Adrenal gland (tissue), 5 donors: ENCODE data around the gene SBSN.

Experiments
- POLR2A ChIP-seq, 2 donors: fragments of 450-650 bp; IDR thresholded peaks; one replicate each; pipeline ENCODE4 v1.6.1; 2017; ENCODE audit warnings: antibody characterized with exemption in 2 of 2, mild to moderate bottlenecking in 2 of 2, moderate library complexity in 1 of 2
- TF ChIP-seq, protein P1 (sequence below), 6 experiments: fragments of 450-650 bp in 4 of 6; fragments of 200-600 bp in 2 of 6; sonication (generic) in 1 of 6; IDR thresholded peaks; 1 replicate in 5 of 6; 2 replicates in 1 of 6; pipeline versions ENCODE4 v1.5.1 to v1.8.0; 2016 to 2021; ENCODE audit warnings: antibody characterized with exemption in 6 of 6, mild to moderate bottlenecking in 2 of 6, moderate library complexity in 1 of 6
- donor health status: DM: no; HTN: no; CAD: no.

DNA sequence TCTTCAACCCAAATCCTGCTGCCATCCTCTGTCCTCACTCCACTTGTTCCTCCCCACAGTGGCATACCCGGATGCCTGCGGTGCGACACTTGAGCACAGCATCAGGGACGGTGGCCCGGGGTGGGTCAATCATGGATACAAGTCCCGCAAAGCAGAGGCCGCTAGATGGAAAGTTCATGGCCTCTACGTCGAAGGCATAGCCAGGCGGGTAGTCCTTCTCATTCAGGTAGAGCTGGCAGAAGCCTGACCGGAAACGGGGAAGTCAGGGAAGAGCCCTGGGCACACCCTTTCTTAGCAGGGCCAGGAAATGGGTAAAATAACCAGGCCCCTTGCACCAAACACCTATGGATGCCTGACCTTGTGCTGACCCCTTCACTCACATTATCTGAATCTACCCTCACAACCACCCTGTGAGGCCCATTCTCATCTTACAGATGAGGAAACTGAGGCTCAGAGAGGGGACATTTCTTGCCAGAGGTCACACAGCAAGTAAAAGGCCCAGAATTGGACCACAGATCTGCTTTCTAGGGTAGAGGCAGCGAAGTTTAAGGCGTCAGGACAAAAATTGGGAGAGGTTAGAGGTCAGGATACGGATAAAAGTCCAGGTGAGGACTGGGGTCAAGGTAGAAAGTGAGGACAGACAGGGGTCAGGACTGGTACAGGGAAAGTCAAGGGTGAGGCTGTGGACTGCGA lies 28.9 kb upstream of the SBSN start:
- no peak for TF ChIP-seq POLR2A (IDR thresholded peaks at IDR 0.05)
- TF ChIP-seq, protein P1, sequence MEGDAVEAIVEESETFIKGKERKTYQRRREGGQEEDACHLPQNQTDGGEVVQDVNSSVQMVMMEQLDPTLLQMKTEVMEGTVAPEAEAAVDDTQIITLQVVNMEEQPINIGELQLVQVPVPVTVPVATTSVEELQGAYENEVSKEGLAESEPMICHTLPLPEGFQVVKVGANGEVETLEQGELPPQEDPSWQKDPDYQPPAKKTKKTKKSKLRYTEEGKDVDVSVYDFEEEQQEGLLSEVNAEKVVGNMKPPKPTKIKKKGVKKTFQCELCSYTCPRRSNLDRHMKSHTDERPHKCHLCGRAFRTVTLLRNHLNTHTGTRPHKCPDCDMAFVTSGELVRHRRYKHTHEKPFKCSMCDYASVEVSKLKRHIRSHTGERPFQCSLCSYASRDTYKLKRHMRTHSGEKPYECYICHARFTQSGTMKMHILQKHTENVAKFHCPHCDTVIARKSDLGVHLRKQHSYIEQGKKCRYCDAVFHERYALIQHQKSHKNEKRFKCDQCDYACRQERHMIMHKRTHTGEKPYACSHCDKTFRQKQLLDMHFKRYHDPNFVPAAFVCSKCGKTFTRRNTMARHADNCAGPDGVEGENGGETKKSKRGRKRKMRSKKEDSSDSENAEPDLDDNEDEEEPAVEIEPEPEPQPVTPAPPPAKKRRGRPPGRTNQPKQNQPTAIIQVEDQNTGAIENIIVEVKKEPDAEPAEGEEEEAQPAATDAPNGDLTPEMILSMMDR (IDR thresholded peaks at IDR 0.05) = no peak
